WTC11 (cell line): Measurements from ENCODE around the gene TMEM200B. TPM values are rescaled to one million over a fixed set of nuclear protein-coding genes. Genes with fewer than 3 reads are reported as not detected.
"Not testable (repeated sequence)": the region's sequence is repeated elsewhere in the genome, so short reads cannot be mapped to it uniquely, and the experiment has no call there.

Source experiments
- ATAC-seq: fragments of 200-7000 bp; cut with Tn5 transposase; 2 replicates; pipeline ENCODE4 v1.10.0; 2021; ENCODE audit warnings: mild to moderate bottlenecking, moderate library complexity
- CTCF ChIA-PET: fragments of 300-600 bp; sonication (Branson Sonifier 250); formaldehyde crosslinking; loops from one replicate; lab custom pipeline; 2021; ENCODE audit warnings: antibody characterized with exemption; lab: Charles Lee
- POLR2A ChIA-PET: fragments of 350-600 bp; sonication (Branson Sonifier 250); formaldehyde crosslinking; loops from one replicate; lab custom pipeline; 2021; ENCODE audit warnings: antibody characterized with exemption; lab: Charles Lee
- DNase-seq: peaks from one replicate; pipeline ENCODE4 v3.0.0; 2021; ENCODE audit warnings: low spot score
- H3K27ac Mint-ChIP-seq: 2 replicates; pipeline ENCODE4 v1.8.0; 2021; ENCODE audit warnings: mixed read lengths
- H3K27me3 Mint-ChIP-seq: 2 replicates; pipeline ENCODE4 v1.8.0; 2021; ENCODE audit warnings: low read depth, mild to moderate bottlenecking, moderate library complexity, mixed read lengths
- H3K36me3 Mint-ChIP-seq: 2 replicates; pipeline ENCODE4 v1.8.0; 2021; ENCODE audit warnings: mixed read lengths
- H3K4me1 Mint-ChIP-seq: 2 replicates; pipeline ENCODE4 v1.8.0; 2022; ENCODE audit warnings: mixed read lengths
- H3K4me3 Mint-ChIP-seq: 2 replicates; pipeline ENCODE4 v1.8.0; 2021; ENCODE audit warnings: mild to moderate bottlenecking, moderate library complexity, mixed read lengths
- H3K9me3 Mint-ChIP-seq: 2 replicates; pipeline ENCODE4 v1.8.0; 2021; ENCODE audit warnings: mixed read lengths
- EMX1 ChIP-seq: fragments of 250-450 bp; sonication (Bioruptor Pico); IDR thresholded peaks from 2 replicates; pipeline ENCODE4 v1.8.0; 2021; ENCODE audit warnings: mild to moderate bottlenecking
- GRHL2 ChIP-seq: fragments of 250-450 bp; sonication (Bioruptor Pico); IDR thresholded peaks from 2 replicates; pipeline ENCODE4 v1.8.0; 2022; ENCODE audit warnings: mild to moderate bottlenecking, moderate library complexity; ENCODE audit not compliant: insufficient replicate concordance, severe bottlenecking
- NR1H2 ChIP-seq: sonication (generic); formaldehyde crosslinking; IDR thresholded peaks from 2 replicates; pipeline ENCODE4 v1.9.0; 2021; ENCODE audit warnings: mild to moderate bottlenecking, moderate library complexity, missing genetic modification reagents
- NR3C1 ChIP-seq: sonication (generic); formaldehyde crosslinking; conservative IDR thresholded peaks from 2 replicates; pipeline ENCODE4 v1.8.1; 2023; ENCODE audit warnings: low read depth, mild to moderate bottlenecking, missing genetic modification reagents
- ZNF121 ChIP-seq: sonication (generic); formaldehyde crosslinking; IDR thresholded peaks from 2 replicates; pipeline ENCODE4 v1.8.0; 2023; ENCODE audit warnings: missing genetic modification reagents
- ZNF232 ChIP-seq: sonication (generic); formaldehyde crosslinking; IDR thresholded peaks from 2 replicates; pipeline ENCODE4 v1.8.0; 2022; ENCODE audit warnings: mild to moderate bottlenecking, missing genetic modification reagents
- ZNF263 ChIP-seq: sonication (generic); formaldehyde crosslinking; IDR thresholded peaks from 2 replicates; pipeline ENCODE4 v1.8.1; 2022; ENCODE audit warnings: low read depth, mild to moderate bottlenecking, moderate library complexity, missing genetic modification reagents
- ZNF396 ChIP-seq: fragments of 250-450 bp; sonication (Bioruptor Pico); IDR thresholded peaks from 2 replicates; pipeline ENCODE4 v1.8.0; 2021; ENCODE audit warnings: mild to moderate bottlenecking, moderate library complexity, borderline replicate concordance
- total RNA-seq: library from RNA; stranded (reverse); gene quantifications from 3 replicates; pipeline ENCODE4 v1.2.3, GENCODE V29; 2021
- TF ChIP-seq, protein P1 (sequence below): sonication (generic); formaldehyde crosslinking; IDR thresholded peaks from 2 replicates; pipeline ENCODE4 v1.8.1; 2022; ENCODE audit warnings: low read depth, mild to moderate bottlenecking, moderate library complexity, missing genetic modification reagents, borderline replicate concordance
- TF ChIP-seq, protein P2 (sequence below): sonication (generic); formaldehyde crosslinking; IDR thresholded peaks from 2 replicates; pipeline ENCODE4 v1.8.1; 2023; ENCODE audit warnings: mild to moderate bottlenecking, missing genetic modification reagents, moderate library complexity
- TF ChIP-seq, protein P3 (sequence below): sonication (generic); formaldehyde crosslinking; IDR thresholded peaks from 2 replicates; pipeline ENCODE4 v1.8.0; 2022; ENCODE audit warnings: mild to moderate bottlenecking, missing genetic modification reagents
- TF ChIP-seq, protein P4 (sequence below): sonication (generic); formaldehyde crosslinking; IDR thresholded peaks from 2 replicates; pipeline ENCODE4 v1.8.1; 2023; ENCODE audit warnings: mild to moderate bottlenecking, moderate library complexity, missing genetic modification reagents
- TF ChIP-seq, protein P5 (sequence below): sonication (generic); formaldehyde crosslinking; IDR thresholded peaks from 2 replicates; pipeline ENCODE4 v1.8.0; 2023; ENCODE audit warnings: mild to moderate bottlenecking, missing genetic modification reagents
- TF ChIP-seq, protein P6 (sequence below): sonication (generic); formaldehyde crosslinking; IDR thresholded peaks from 2 replicates; pipeline ENCODE4 v1.8.0; 2022; ENCODE audit warnings: mild to moderate bottlenecking, missing genetic modification reagents
- TF ChIP-seq, protein P7 (sequence below): fragments of 250-450 bp; sonication (Bioruptor Pico); IDR thresholded peaks from 2 replicates; pipeline ENCODE4 v1.9.0; 2021; ENCODE audit warnings: mild to moderate bottlenecking, borderline replicate concordance

Gene TMEM200B
- total RNA-seq, 1 experiment from 2014 or later, result 22.6 TPM

DNA sequence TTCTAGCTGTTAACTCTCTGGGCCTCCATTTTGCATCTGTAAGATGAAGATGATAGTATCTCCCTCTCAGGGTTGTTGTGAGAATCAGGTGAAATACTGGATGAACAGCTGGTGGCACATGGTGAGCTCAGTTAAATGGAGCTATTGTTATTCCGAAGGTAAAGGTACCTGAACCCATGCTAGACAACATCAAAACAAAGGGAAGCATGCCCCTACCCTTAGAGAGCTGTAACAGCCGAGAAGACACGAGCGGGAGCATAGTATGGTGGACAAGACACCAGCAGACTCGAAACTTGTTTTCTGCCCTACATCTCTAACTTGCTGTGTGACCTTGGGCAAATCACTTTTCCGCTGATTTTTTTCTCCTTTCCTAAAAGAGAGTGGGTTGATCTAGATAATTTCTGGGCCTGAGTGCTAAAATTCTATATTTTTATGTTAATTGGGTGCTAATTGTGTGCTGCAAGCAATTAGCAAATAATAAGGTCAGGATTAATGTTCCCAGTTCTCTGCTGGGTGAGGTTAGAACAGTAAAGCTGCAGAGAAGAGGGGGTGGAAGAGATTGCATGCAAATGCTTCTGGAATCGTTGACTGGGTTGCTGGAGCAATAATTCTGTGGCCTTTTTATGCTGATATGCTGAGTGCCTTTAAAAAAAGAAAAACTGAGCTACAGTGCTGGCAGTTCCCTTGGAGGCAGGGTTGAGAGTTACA lies 10.8 kb downstream of the TMEM200B start:
- H3K27me3 Mint-ChIP-seq, result no peaks in the 10 kb centered on the region
- DNase-seq, result no peak
- H3K36me3 Mint-ChIP-seq, result peaks cover 12% of the 10 kb centered on the region
- no peaks in the 10 kb centered on the region for H3K9me3 Mint-ChIP-seq
- H3K4me3 Mint-ChIP-seq, result no peak overlapping the region; the same call in 1 of the 2 replicates
- ATAC-seq, result peak; percentile 75
- ChIA-PET CTCF (interaction anchor here (1.1 to 2.8 kb wide), 8 partner anchors 10 to 236 kb away, joined by 4 to 27 read pairs (median 8); partner anchors contain the start of genes SRSF4 and TMEM200B), POLR2A (interaction anchor here (1.1 to 1.5 kb wide), 2 partner anchors 9 to 69 kb away, joined by 5 to 6 read pairs; partner anchors contain the start of gene SRSF4)
- H3K4me1 Mint-ChIP-seq, result peaks cover 22% of the 10 kb centered on the region
- TF ChIP-seq NR3C1 (CRISPR knock-in tag) (no peak), NR1H2 (CRISPR knock-in tag) (no peak), ZNF396 (CRISPR knock-in tag) (no peak), ZNF232 (CRISPR knock-in tag) (no peak)
- TF ChIP-seq, protein P1, sequence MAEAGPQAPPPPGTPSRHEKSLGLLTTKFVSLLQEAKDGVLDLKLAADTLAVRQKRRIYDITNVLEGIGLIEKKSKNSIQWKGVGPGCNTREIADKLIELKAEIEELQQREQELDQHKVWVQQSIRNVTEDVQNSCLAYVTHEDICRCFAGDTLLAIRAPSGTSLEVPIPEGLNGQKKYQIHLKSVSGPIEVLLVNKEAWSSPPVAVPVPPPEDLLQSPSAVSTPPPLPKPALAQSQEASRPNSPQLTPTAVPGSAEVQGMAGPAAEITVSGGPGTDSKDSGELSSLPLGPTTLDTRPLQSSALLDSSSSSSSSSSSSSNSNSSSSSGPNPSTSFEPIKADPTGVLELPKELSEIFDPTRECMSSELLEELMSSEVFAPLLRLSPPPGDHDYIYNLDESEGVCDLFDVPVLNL (CRISPR knock-in tag), result no peak
- TF ChIP-seq, protein P2, sequence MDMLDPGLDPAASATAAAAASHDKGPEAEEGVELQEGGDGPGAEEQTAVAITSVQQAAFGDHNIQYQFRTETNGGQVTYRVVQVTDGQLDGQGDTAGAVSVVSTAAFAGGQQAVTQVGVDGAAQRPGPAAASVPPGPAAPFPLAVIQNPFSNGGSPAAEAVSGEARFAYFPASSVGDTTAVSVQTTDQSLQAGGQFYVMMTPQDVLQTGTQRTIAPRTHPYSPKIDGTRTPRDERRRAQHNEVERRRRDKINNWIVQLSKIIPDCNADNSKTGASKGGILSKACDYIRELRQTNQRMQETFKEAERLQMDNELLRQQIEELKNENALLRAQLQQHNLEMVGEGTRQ (CRISPR knock-in tag), result no peak
- peak overlapping the region; percentile 66; the same call in 1 of the 2 replicates for H3K27ac Mint-ChIP-seq

DNA sequence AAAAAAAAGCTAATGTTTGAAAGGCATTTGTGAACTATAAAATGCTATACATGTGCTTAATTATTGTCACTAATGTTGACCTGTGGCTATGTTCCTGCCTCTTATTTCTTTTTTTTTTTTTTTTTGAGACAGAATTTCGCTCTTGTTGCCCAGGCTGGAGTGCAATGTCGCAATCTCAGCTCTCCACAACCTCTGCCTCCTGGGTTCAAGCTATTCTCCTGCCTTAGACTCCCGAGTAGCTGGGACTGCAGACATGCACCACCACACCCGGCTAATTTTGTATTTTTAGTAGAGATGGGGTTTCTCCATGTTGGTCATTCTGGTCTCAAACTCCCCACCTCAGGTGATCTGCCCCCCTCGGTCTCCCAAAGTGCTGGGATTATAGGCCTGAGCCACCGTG lies 15.7 kb downstream of the TMEM200B start:
- ChIA-PET POLR2A (interaction anchor here (0.6 to 0.7 kb wide), 4 partner anchors 73 to 458 kb away, joined by 3 to 4 read pairs (median 4); no protein-coding TSS in a partner anchor), CTCF (interaction anchor here (0.6 to 1.6 kb wide), 6 partner anchors 9 to 226 kb away, joined by 3 to 7 read pairs (median 3); no protein-coding TSS in a partner anchor)
- not testable (repeated sequence) for DNase-seq, H3K27me3 Mint-ChIP-seq, H3K4me3 Mint-ChIP-seq, H3K27ac Mint-ChIP-seq, H3K9me3 Mint-ChIP-seq, ATAC-seq
- Mint-ChIP-seq H3K4me1 (peaks cover 13% of the 10 kb centered on the region), H3K36me3 (peaks cover 12% of the 10 kb centered on the region)

DNA sequence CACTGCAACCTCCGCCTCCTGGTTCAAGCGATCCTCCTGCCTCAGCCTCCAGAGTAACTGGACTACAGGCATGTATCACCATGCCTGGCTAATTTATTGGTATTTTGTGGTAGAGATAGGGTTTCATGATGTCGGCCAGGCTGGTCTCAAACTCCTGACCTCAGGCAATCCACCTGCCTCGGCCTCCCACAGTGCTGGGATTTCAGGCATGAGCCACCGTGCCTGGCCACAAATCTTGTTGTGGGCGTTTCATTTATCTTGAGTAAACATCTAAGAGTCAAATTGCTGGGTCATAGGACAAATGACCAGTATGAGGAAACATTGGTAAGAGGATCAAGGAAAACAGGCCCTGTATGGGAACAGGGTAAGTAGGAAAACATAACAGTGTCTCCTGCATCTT lies 17.9 kb downstream of the TMEM200B start:
- no peaks in the 10 kb centered on the region for H3K4me1 Mint-ChIP-seq
- peaks cover 11% of the 10 kb centered on the region for H3K36me3 Mint-ChIP-seq
- ATAC-seq (no peak), DNase-seq (no peak)
- no peak overlapping the region for H3K4me3 Mint-ChIP-seq
- no peaks in the 10 kb centered on the region for H3K27me3 Mint-ChIP-seq
- H3K27ac Mint-ChIP-seq, result peak overlapping the region; percentile 43; the same call in 1 of the 2 replicates
- CTCF ChIA-PET, result interaction anchor here (0.6 to 1.3 kb wide), 2 partner anchors 19 to 224 kb away, joined by 3 to 4 read pairs; no protein-coding TSS in a partner anchor
- POLR2A ChIA-PET, result interaction anchor here (0.6 kb wide), 2 partner anchors 92 to 224 kb away, joined by 4 to 9 read pairs; no protein-coding TSS in a partner anchor
- H3K9me3 Mint-ChIP-seq, result no peaks in the 10 kb centered on the region
- TF ChIP-seq EMX1 (CRISPR knock-in tag), result no peak
- TF ChIP-seq, protein P3, sequence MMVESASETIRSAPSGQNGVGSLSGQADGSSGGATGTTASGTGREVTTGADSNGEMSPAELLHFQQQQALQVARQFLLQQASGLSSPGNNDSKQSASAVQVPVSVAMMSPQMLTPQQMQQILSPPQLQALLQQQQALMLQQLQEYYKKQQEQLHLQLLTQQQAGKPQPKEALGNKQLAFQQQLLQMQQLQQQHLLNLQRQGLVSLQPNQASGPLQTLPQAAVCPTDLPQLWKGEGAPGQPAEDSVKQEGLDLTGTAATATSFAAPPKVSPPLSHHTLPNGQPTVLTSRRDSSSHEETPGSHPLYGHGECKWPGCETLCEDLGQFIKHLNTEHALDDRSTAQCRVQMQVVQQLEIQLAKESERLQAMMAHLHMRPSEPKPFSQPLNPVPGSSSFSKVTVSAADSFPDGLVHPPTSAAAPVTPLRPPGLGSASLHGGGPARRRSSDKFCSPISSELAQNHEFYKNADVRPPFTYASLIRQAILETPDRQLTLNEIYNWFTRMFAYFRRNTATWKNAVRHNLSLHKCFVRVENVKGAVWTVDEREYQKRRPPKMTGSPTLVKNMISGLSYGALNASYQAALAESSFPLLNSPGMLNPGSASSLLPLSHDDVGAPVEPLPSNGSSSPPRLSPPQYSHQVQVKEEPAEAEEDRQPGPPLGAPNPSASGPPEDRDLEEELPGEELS (CRISPR knock-in tag), result no peak
- TF ChIP-seq GRHL2 (CRISPR knock-in tag), result no peak
- TF ChIP-seq, protein P4, sequence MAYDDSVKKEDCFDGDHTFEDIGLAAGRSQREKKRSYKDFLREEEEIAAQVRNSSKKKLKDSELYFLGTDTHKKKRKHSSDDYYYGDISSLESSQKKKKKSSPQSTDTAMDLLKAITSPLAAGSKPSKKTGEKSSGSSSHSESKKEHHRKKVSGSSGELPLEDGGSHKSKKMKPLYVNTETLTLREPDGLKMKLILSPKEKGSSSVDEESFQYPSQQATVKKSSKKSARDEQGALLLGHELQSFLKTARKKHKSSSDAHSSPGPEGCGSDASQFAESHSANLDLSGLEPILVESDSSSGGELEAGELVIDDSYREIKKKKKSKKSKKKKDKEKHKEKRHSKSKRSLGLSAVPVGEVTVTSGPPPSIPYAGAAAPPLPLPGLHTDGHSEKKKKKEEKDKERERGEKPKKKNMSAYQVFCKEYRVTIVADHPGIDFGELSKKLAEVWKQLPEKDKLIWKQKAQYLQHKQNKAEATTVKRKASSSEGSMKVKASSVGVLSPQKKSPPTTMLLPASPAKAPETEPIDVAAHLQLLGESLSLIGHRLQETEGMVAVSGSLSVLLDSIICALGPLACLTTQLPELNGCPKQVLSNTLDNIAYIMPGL (CRISPR knock-in tag), result no peak
- no peak for TF ChIP-seq ZNF121 (CRISPR knock-in tag)
- TF ChIP-seq ZNF263 (CRISPR knock-in tag), result no peak
- TF ChIP-seq NR1H2 (CRISPR knock-in tag), result no peak
- TF ChIP-seq, protein P5, sequence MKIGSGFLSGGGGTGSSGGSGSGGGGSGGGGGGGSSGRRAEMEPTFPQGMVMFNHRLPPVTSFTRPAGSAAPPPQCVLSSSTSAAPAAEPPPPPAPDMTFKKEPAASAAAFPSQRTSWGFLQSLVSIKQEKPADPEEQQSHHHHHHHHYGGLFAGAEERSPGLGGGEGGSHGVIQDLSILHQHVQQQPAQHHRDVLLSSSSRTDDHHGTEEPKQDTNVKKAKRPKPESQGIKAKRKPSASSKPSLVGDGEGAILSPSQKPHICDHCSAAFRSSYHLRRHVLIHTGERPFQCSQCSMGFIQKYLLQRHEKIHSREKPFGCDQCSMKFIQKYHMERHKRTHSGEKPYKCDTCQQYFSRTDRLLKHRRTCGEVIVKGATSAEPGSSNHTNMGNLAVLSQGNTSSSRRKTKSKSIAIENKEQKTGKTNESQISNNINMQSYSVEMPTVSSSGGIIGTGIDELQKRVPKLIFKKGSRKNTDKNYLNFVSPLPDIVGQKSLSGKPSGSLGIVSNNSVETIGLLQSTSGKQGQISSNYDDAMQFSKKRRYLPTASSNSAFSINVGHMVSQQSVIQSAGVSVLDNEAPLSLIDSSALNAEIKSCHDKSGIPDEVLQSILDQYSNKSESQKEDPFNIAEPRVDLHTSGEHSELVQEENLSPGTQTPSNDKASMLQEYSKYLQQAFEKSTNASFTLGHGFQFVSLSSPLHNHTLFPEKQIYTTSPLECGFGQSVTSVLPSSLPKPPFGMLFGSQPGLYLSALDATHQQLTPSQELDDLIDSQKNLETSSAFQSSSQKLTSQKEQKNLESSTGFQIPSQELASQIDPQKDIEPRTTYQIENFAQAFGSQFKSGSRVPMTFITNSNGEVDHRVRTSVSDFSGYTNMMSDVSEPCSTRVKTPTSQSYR (CRISPR knock-in tag), result no peak
- TF ChIP-seq, protein P6, sequence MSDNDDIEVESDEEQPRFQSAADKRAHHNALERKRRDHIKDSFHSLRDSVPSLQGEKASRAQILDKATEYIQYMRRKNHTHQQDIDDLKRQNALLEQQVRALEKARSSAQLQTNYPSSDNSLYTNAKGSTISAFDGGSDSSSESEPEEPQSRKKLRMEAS (CRISPR knock-in tag), result no peak
- TF ChIP-seq, protein P7, sequence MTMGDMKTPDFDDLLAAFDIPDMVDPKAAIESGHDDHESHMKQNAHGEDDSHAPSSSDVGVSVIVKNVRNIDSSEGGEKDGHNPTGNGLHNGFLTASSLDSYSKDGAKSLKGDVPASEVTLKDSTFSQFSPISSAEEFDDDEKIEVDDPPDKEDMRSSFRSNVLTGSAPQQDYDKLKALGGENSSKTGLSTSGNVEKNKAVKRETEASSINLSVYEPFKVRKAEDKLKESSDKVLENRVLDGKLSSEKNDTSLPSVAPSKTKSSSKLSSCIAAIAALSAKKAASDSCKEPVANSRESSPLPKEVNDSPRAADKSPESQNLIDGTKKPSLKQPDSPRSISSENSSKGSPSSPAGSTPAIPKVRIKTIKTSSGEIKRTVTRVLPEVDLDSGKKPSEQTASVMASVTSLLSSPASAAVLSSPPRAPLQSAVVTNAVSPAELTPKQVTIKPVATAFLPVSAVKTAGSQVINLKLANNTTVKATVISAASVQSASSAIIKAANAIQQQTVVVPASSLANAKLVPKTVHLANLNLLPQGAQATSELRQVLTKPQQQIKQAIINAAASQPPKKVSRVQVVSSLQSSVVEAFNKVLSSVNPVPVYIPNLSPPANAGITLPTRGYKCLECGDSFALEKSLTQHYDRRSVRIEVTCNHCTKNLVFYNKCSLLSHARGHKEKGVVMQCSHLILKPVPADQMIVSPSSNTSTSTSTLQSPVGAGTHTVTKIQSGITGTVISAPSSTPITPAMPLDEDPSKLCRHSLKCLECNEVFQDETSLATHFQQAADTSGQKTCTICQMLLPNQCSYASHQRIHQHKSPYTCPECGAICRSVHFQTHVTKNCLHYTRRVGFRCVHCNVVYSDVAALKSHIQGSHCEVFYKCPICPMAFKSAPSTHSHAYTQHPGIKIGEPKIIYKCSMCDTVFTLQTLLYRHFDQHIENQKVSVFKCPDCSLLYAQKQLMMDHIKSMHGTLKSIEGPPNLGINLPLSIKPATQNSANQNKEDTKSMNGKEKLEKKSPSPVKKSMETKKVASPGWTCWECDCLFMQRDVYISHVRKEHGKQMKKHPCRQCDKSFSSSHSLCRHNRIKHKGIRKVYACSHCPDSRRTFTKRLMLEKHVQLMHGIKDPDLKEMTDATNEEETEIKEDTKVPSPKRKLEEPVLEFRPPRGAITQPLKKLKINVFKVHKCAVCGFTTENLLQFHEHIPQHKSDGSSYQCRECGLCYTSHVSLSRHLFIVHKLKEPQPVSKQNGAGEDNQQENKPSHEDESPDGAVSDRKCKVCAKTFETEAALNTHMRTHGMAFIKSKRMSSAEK (CRISPR knock-in tag), result no peak
